ENCODE measurements around the gene UCP2.

The UCP2 gene

GRCh38 chr11:73982595-73982989 lies at the start of gene UCP2:
Gene UCP2 (minus strand): TSS chr11:73982843. CDS start chr11:73978378, 4,465 bp downstream.
- DNase-seq (ENCODE audit: insufficient read length, low spot score) (no peak), FAIRE-seq (no peak)

GRCh38 chr11:74030723-74031676 lies 48.4 kb upstream of the UCP2 start:
- peak; percentile 72 for FAIRE-seq
- no peak for DNase-seq (ENCODE audit: insufficient read length, low spot score)

DNA sequence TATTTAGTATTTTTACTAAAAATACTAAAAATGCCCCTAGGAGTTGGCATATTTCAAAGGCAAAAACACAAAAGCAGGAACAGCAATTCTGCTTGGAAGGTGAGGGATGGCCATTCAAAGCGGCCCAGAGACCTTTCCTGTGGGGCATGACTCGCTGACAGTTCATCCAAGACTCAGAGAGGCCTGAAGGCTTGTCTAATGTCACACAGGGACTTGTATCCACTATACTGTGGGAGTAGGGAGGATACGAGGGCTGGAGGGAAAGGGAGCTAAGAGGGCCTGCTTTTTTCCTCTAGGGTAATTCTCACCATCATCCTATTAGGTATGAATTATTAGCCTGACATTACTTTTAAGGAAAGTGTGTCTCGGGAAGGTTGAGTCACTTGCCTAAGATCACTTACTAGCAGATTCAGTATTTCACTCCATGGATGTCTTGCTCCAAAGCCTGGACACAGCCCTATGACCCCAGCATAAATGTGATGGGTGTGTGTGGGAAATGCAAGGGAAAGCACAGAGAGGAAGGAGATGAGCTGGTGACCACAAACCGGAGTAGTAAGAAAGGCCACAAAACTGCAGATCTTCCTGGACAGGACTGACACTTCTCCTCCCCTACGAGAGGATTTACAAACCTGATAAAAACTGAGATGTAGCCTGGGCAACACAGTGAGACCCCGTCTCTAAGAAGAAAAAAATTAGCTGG lies 43.0 kb upstream of the UCP2 start:
- no peak for FAIRE-seq
- no peak for DNase-seq (ENCODE audit: insufficient read length, low spot score)

DNA sequence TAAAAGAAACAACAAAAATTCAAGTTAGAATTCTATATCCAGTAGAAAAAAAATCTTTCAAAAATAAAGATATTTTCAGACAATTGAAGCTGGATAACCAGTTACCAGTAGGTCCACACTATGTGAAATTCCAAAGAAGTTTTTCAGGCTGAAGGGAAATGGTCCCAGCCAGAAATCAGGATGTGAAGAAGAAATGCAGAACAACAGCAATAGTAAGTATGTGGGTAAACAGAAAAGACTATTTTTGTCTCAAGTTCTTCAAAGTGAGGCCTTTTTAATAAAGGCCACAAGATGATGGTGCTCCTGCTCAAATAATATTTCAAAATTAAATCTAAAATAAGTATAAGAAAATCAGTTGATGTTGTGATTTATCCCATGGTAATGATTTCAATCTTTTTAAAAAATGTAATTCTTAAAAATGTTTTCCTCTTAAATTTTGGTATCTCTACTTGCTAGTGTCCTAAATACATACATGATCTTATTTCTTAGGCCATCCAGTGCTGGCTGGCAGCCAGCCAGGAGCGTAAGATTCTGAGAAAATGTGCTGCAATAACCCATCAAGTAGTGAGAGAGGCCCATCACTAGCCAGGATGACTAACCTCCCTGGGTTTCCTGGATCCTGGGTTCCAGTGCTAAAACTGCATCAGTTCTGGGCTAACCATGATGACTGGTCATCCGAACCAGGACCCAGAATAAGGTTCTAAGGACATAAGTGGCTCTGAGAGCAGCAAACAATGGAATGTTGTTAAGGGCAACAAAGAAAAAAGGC lies 41.8 kb upstream of the UCP2 start:
- FAIRE-seq (no peak), DNase-seq (ENCODE audit: insufficient read length, low spot score) (no peak)

GRCh38 chr11:74023276-74023675 lies 40.6 kb upstream of the UCP2 start:
- DNase-seq (ENCODE audit: insufficient read length, low spot score), result no peak
- no peak for FAIRE-seq

DNA sequence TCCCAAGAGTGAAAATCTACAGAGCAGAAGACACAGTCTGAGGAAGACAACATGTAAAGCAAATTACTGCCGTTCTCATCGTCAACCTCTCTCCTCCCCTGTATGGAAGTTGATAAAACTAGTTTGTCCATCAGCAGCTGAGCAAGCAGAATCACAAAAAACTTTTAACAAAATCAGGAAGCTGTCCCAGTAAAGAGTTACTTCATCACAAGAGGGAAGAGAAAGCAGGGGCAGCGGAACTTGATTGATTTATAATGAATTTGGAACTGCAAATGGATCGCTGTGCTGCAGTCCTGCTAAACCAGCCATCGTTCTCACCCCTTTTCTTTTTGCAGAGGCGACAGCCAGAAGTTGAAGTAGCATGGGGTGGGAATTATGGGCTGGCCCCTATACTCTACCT lies 39.9 kb upstream of the UCP2 start:
- DNase-seq (ENCODE audit: insufficient read length, low spot score) (no peak), FAIRE-seq (no peak)

- no peak for FAIRE-seq
- DNase-seq (ENCODE audit: insufficient read length, low spot score), result no peak
These were observed 39.4 kb upstream of the UCP2 start for GRCh38 chr11:74021998-74022397.

- FAIRE-seq (peak; percentile 86), DNase-seq (ENCODE audit: insufficient read length, low spot score) (no peak)
These were observed 37.9 kb upstream of the UCP2 start for GRCh38 chr11:74020539-74020938.

DNA sequence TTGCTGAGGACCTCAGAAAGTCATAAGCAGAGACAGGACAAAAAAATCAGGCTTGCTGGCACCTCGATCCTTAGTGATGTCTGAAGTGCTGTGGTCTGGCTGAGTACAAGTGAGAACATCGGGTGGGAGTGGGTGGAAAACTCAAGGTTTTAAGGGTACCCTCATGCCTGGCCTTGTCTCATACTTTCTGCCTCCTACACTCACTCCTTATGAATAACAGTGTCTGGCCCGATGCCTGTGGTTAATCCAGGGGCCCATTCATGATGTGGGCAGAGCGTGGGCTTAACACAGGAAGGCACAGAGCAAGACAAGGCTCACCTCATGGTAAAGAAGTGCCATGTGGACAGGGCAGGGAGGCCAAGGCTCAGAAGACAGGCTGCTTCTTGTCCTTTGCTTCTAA lies 37.2 kb upstream of the UCP2 start:
- FAIRE-seq, result no peak
- DNase-seq (ENCODE audit: insufficient read length, low spot score), result no peak

GRCh38 chr11:74019104-74019738 lies 36.6 kb upstream of the UCP2 start:
- no peak for DNase-seq (ENCODE audit: insufficient read length, low spot score)
- FAIRE-seq, result no peak

DNA sequence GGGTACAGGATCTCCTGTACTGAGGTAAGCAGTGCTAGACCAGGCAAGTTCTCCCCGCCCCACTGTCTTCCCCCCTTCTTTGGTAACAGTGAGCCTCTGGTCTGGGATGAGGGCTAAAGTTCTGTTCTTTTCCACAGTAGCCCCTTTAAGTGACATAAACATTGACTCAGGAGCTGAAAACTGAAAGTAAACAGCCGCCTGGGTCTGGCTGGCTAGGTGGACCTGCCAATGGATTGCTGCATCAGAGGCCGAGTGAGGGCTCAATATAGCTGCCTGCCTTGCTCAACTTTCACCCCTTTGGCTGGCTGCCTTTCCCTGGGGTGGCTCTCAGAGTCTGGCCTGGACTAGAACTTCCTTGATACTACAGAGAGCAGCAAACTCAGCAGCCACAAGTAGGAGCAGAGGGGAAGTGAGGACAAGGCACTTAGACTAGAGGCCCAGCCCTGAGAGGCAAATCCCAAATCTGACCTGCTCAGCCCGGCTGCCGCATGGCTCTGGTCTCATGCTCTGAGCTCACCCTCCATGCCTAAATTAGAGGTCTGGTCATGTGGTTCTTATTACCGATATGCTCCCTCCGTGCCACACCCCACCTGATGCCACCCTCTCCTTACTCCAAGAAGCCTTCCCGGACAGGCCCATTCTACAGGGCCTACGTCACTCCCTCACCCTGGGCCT lies 35.8 kb upstream of the UCP2 start:
- DNase-seq (ENCODE audit: insufficient read length, low spot score) (no peak), FAIRE-seq (no peak)

GRCh38 chr11:74017631-74018030 lies 35.0 kb upstream of the UCP2 start:
- DNase-seq (ENCODE audit: insufficient read length, low spot score), result no peak
- no peak for FAIRE-seq

DNA sequence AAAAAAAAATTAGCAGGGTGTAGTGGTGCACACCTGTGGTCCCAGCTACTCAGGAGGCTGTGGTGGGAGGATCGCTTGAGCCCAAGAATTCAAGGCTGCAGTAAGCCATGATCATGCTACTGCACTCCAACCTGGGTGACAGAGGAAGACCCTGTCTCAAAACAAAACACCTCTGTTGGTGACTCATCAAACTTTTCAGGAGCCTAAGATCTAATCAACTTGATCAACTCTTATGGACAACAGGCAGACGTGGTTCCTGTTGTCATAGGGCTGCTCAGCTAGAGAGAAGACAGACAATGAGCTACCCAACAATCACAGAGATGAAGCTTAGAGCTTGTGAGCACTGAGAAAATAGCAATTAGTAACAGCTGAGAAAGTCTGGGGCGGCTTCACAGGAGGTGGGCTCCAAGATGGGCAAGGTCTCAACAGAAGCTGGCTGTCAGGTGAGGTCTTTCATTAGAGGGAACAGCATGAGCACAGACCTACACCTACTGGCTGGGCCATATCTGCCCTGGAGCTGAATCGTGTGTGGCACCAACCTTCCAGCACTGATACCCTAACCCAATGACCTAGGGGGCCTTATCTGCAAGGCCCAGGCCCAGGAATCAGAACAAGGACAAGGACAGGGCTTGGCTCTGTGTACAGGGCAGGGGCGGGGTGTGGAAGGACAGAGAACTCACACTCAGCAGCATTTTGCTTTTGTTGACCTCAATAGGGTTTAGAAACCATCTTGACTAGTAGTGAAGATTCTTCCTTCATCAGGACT lies 33.5 kb upstream of the UCP2 start:
- no peak for FAIRE-seq

DNA sequence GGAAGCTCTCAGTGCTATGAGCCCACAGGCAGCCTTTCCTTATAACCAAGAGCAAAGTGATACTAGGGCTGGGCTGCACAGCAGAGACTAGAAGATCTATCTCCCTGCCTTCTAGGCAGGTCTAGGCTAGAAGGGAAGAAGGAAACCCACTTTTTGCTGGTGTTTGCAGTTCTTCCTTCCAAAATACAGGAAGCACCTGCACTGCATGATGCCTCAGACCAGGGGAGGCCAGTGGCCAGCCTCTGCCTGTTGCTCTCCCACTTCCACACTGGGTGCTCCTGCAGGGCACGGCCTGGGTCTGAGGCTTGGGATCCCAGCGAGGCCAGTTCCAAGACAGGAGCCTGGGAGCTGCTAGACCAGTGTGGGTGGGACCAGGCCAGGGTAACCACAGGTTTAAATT lies 32.2 kb upstream of the UCP2 start:
- no peak for DNase-seq (ENCODE audit: insufficient read length, low spot score)

More for the DNA sequence above, 33.5 kb upstream of the UCP2 start:
- no peak for DNase-seq (ENCODE audit: insufficient read length, low spot score)

DNA sequence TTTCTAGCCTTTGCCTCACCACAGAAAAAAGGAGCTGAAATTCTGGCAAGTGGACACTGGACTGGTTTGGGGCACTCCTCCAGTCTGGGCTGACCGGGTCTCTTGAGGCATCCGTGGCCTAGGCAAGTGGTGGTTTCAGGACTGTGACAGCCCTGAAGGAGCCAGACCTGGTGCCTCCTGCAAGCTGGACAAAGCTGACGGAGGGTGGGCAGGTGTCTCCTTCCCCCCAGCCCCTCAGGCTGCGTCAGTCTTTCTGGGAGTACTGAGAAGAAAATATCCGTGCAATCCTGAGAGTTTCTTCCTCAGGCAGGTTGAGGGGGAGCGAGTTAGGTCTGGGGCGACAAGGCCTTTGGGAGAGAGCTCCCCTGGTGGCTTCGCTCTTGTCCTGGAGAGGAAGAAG lies 30.5 kb upstream of the UCP2 start:
- DNase-seq (ENCODE audit: insufficient read length, low spot score), result no peak
- no peak for FAIRE-seq

More for the DNA sequence above, 32.2 kb upstream of the UCP2 start:
- FAIRE-seq, result no peak

GRCh38 chr11:74012074-74012809 lies 29.6 kb upstream of the UCP2 start:
- FAIRE-seq (no peak), DNase-seq (ENCODE audit: insufficient read length, low spot score) (no peak)

- peak; percentile 94 for FAIRE-seq
- no peak for DNase-seq (ENCODE audit: insufficient read length, low spot score)
These were observed 28.9 kb upstream of the UCP2 start for GRCh38 chr11:74011360-74012073.
